Measurements from ENCODE around the gene LARP4B. TPM values are rescaled to one million over a fixed set of nuclear protein-coding genes. Genes with fewer than 3 reads are reported as not detected.

Gene LARP4B
- total and polyA plus RNA-seq, 2 of the 13 experiments (the other 11 are each of a cell fraction or from before 2014, with no cell fraction given), result 19.5 to 30.2 TPM

DNA sequence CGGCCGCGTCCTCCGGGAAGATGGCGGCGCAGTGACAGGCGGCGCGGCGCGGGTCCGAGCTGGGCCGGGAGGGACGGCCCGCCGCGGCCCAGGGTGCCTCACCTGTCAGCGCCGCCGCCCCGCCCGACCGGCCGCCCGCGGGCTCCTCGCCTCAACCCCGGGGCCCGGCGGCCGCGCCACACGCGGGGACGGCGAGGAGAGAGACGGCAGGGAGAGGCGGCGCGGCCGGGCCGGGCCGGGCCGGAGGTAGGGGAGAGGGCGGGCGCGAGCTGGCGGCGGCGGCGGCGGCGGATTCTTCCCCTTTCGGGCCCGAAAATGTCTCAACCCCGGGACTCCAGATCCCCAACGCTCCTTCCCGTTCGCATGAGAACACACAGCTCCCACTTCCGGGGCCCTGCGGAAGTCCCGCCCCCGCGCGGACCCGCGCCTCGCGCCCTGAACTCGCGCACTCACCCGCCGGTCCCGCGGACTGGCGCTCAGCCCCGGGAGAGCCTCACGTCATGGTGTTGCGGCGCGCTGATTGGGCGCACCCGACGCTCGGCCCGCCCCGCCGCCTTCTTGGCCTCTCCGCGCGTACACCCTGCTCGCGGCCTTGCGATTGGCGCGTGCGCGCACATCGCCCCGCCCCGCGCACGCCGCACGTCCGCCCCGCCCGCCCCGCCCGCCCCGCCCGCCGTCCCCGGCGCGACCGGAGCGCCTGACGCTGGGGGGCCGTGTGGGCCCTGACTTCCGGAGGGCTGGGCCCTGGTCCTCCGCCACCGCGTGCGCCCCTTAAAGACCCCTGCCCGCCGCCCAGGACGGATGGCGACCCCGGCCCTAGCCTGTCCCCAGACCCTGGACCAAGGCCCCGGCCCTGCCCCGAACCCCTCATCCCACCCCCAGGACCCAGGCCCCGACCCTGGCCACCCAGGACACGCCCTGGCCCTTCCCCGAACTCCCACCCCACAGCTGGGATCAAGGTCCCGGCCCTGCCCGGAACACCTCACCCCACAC is at the start of gene LARP4B (continued):
- TF ChIP-seq CREB1 (IDR thresholded peaks at IDR 0.05), result peak; percentile 84
- TF ChIP-seq CREB1 (CRISPR knock-in tag; IDR thresholded peaks at IDR 0.05), result no peak; the same call in 1 of the 2 replicates
- TF ChIP-seq MXI1 (IDR thresholded peaks at IDR 0.05; ENCODE audit: borderline replicate concordance, low read depth, low read length), result peak; percentile 54; the same call in 1 of the 3 replicates
- TF ChIP-seq SMAD3 (CRISPR knock-in tag; IDR thresholded peaks at IDR 0.05), result no peak
- TF ChIP-seq, protein P1, sequence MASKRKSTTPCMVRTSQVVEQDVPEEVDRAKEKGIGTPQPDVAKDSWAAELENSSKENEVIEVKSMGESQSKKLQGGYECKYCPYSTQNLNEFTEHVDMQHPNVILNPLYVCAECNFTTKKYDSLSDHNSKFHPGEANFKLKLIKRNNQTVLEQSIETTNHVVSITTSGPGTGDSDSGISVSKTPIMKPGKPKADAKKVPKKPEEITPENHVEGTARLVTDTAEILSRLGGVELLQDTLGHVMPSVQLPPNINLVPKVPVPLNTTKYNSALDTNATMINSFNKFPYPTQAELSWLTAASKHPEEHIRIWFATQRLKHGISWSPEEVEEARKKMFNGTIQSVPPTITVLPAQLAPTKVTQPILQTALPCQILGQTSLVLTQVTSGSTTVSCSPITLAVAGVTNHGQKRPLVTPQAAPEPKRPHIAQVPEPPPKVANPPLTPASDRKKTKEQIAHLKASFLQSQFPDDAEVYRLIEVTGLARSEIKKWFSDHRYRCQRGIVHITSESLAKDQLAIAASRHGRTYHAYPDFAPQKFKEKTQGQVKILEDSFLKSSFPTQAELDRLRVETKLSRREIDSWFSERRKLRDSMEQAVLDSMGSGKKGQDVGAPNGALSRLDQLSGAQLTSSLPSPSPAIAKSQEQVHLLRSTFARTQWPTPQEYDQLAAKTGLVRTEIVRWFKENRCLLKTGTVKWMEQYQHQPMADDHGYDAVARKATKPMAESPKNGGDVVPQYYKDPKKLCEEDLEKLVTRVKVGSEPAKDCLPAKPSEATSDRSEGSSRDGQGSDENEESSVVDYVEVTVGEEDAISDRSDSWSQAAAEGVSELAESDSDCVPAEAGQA (IDR thresholded peaks at IDR 0.05; ENCODE audit: low read depth), result peak; percentile 46; the same call in 1 of the 2 replicates
- TF ChIP-seq, protein P1 (CRISPR knock-in tag; IDR thresholded peaks at IDR 0.05; ENCODE audit: borderline replicate concordance), result no peak; the same call in 1 of the 2 replicates
- TF ChIP-seq KDM5B (CRISPR knock-in tag; IDR thresholded peaks at IDR 0.05; ENCODE audit: borderline replicate concordance), result peak; percentile 43; the same call in 1 of the 2 replicates
- TF ChIP-seq ZNF891 (CRISPR knock-in tag; IDR thresholded peaks at IDR 0.05), result no peak
- peak; percentile 44; the same call in 1 of the 2 replicates for TF ChIP-seq MAZ (IDR thresholded peaks at IDR 0.05; ENCODE audit: borderline replicate concordance, low read depth, low read length)
- peak; percentile 27; the same call in 1 of the 2 replicates for TF ChIP-seq MAZ (CRISPR knock-in tag; IDR thresholded peaks at IDR 0.05; ENCODE audit: low read depth)
- TF ChIP-seq, protein P2, sequence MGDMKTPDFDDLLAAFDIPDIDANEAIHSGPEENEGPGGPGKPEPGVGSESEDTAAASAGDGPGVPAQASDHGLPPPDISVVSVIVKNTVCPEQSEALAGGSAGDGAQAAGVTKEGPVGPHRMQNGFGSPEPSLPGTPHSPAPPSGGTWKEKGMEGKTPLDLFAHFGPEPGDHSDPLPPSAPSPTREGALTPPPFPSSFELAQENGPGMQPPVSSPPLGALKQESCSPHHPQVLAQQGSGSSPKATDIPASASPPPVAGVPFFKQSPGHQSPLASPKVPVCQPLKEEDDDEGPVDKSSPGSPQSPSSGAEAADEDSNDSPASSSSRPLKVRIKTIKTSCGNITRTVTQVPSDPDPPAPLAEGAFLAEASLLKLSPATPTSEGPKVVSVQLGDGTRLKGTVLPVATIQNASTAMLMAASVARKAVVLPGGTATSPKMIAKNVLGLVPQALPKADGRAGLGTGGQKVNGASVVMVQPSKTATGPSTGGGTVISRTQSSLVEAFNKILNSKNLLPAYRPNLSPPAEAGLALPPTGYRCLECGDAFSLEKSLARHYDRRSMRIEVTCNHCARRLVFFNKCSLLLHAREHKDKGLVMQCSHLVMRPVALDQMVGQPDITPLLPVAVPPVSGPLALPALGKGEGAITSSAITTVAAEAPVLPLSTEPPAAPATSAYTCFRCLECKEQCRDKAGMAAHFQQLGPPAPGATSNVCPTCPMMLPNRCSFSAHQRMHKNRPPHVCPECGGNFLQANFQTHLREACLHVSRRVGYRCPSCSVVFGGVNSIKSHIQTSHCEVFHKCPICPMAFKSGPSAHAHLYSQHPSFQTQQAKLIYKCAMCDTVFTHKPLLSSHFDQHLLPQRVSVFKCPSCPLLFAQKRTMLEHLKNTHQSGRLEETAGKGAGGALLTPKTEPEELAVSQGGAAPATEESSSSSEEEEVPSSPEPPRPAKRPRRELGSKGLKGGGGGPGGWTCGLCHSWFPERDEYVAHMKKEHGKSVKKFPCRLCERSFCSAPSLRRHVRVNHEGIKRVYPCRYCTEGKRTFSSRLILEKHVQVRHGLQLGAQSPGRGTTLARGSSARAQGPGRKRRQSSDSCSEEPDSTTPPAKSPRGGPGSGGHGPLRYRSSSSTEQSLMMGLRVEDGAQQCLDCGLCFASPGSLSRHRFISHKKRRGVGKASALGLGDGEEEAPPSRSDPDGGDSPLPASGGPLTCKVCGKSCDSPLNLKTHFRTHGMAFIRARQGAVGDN (CRISPR knock-in tag; IDR thresholded peaks at IDR 0.05), result peak; percentile 72
- no peak for TF ChIP-seq ISX (CRISPR knock-in tag; conservative IDR thresholded peaks at IDR 0.05)
- TF ChIP-seq HDAC1 (CRISPR knock-in tag; IDR thresholded peaks at IDR 0.05), result peak; percentile 26; the same call in 1 of the 2 replicates
- peak; percentile 55; the same call in 1 of the 2 replicates for TF ChIP-seq KDM2A (CRISPR knock-in tag; IDR thresholded peaks at IDR 0.05; ENCODE audit: borderline replicate concordance, low read depth)
- TF ChIP-seq FOXJ3 (CRISPR knock-in tag; IDR thresholded peaks at IDR 0.05; ENCODE audit: borderline replicate concordance), result no peak
- TF ChIP-seq CBFB (CRISPR knock-in tag; IDR thresholded peaks at IDR 0.05), result no peak
- TF ChIP-seq GATAD2A (CRISPR knock-in tag; IDR thresholded peaks at IDR 0.05), result no peak
- TF ChIP-seq ZNF777 (CRISPR knock-in tag; IDR thresholded peaks at IDR 0.05), result peak; percentile 27; the same call in 1 of the 2 replicates
- no peak for TF ChIP-seq NPAS2 (CRISPR knock-in tag; IDR thresholded peaks at IDR 0.05; ENCODE audit: borderline replicate concordance)
- peak; percentile 64 for TF ChIP-seq ETV5 (CRISPR knock-in tag; IDR thresholded peaks at IDR 0.05; ENCODE audit: borderline replicate concordance)
